Stimulated activated CD4-positive, alpha-beta T cell treated with anti-CD3 and anti-CD28 coated beads, TNF-alpha, amount 100 ng/mL, for 24 hours (primary cell): Measurements from ENCODE around the gene CLDN19.
"Not testable (repeated sequence)": the region's sequence is repeated elsewhere in the genome, so short reads cannot be mapped to it uniquely, and the experiment has no call there.

Source experiments
- DNase-seq, 3 experiments: peaks; one replicate each; pipeline ENCODE4 v3.0.0-alpha.2; 2020; ENCODE audit warnings: low read depth in 3 of 3

CLDN19 gene

GRCh38 chr1:42759114-42759513, 19.1 kb upstream of the CLDN19 start:
- DNase-seq: no peak

GRCh38 chr1:42758641-42759040, 18.6 kb upstream of the CLDN19 start:
- DNase-seq: no peak

GRCh38 chr1:42757892-42758275, 17.8 kb upstream of the CLDN19 start:
- no peak for DNase-seq

- DNase-seq: no peak
These were observed 17.2 kb upstream of the CLDN19 start for GRCh38 chr1:42756956-42757891.

GRCh38 chr1:42753070-42753469, 13.0 kb upstream of the CLDN19 start:
- no peak for DNase-seq

GRCh38 chr1:42752284-42752683, 12.2 kb upstream of the CLDN19 start:
- no peak for DNase-seq

- not testable (repeated sequence) for DNase-seq
These were observed 11.6 kb upstream of the CLDN19 start for GRCh38 chr1:42751511-42752070.

- DNase-seq: no peak
These were observed 10.0 kb upstream of the CLDN19 start for GRCh38 chr1:42750041-42750440.

- DNase-seq: no peak
These were observed 8.7 kb upstream of the CLDN19 start for GRCh38 chr1:42748461-42749410.

GRCh38 chr1:42748021-42748420, 8.0 kb upstream of the CLDN19 start:
- no peak for DNase-seq

GRCh38 chr1:42747125-42747524, 7.1 kb upstream of the CLDN19 start:
- DNase-seq: peak in 1 of 3 experiments; percentile 42

GRCh38 chr1:42746436-42747105, 6.5 kb upstream of the CLDN19 start:
- DNase-seq: no peak

- no peak for DNase-seq
These were observed 5.8 kb upstream of the CLDN19 start for GRCh38 chr1:42745851-42746250.

- no peak for DNase-seq
These were observed 4.0 kb upstream of the CLDN19 start for GRCh38 chr1:42744148-42744413.

GRCh38 chr1:42743317-42744147, 3.5 kb upstream of the CLDN19 start:
- DNase-seq: no peak

GRCh38 chr1:42742617-42743316, 2.7 kb upstream of the CLDN19 start:
- no peak for DNase-seq

GRCh38 chr1:42742141-42742540, 2.1 kb upstream of the CLDN19 start:
- no peak for DNase-seq

GRCh38 chr1:42741706-42742105, 1.7 kb upstream of the CLDN19 start:
- no peak for DNase-seq

- DNase-seq: no peak
These were observed 980 bp upstream of the CLDN19 start for GRCh38 chr1:42740851-42741580.
